HG03039 (cell line): ENCODE results near the gene LMNA.

ENCODE experiments used
- ATAC-seq: cut with Tn5 transposase; IDR thresholded peaks from one replicate; pipeline ENCODE4 v1.9.1; 2021; ENCODE audit warnings: mild to moderate bottlenecking, moderate library complexity; ENCODE audit not compliant: unreplicated experiment

LMNA gene

GRCh38 chr1:156081917-156082308, 32.6 kb upstream of the LMNA start:
- ATAC-seq: no peak

- ATAC-seq: no peak
Observed at GRCh38 chr1:156082309-156083091, 32.0 kb upstream of the LMNA start, which contains the start of gene MEX3A. Gene MEX3A, minus strand, starts transcription at chr1:156082465. Its CDS starts 467 bp downstream, at chr1:156081998.

- ATAC-seq: no peak
Observed at GRCh38 chr1:156083800-156084790, 30.4 kb upstream of the LMNA start.

- ATAC-seq: no peak
Observed at GRCh38 chr1:156086256-156086662, 28.3 kb upstream of the LMNA start.

- ATAC-seq: no peak
Observed at GRCh38 chr1:156089704-156090103, 24.8 kb upstream of the LMNA start.

- no peak for ATAC-seq
Observed at GRCh38 chr1:156090138-156090839, 24.2 kb upstream of the LMNA start.

- ATAC-seq: no peak
Observed at GRCh38 chr1:156090840-156091188, 23.7 kb upstream of the LMNA start.

- no peak for ATAC-seq
Observed at GRCh38 chr1:156091610-156092009, 22.9 kb upstream of the LMNA start.

GRCh38 chr1:156095906-156096508, 18.5 kb upstream of the LMNA start:
- no peak for ATAC-seq

GRCh38 chr1:156096640-156097391, 17.7 kb upstream of the LMNA start:
- ATAC-seq: peak; percentile 51

- no peak for ATAC-seq
Observed at GRCh38 chr1:156097499-156098178, 16.9 kb upstream of the LMNA start.

- no peak for ATAC-seq
Observed at GRCh38 chr1:156098784-156099183, 15.7 kb upstream of the LMNA start.

- ATAC-seq: no peak
Observed at GRCh38 chr1:156099282-156099681, 15.2 kb upstream of the LMNA start.

- no peak for ATAC-seq
Observed at GRCh38 chr1:156100205-156100995, 14.1 kb upstream of the LMNA start.

GRCh38 chr1:156101880-156102279, 12.6 kb upstream of the LMNA start:
- no peak for ATAC-seq

- no peak for ATAC-seq
Observed at GRCh38 chr1:156102633-156103511, 11.6 kb upstream of the LMNA start.

GRCh38 chr1:156103521-156103947, 11.0 kb upstream of the LMNA start:
- no peak for ATAC-seq
